Activated T-helper 1 cell treated with anti-CD3 and anti-CD28 coated beads, Interleukin-12 subunit alpha, Interleukin-12 subunit beta, Interleukin-2, Interleukin-4 antibody, amounts not matched to agents 30 ng/mL and 10 ng/mL and 1 ng/mL, durations not matched to agents 14 hours and 24 hours and 36 hours (primary cell): ENCODE results near the gene KCNJ18. TPM values are rescaled to one million over a fixed set of nuclear protein-coding genes. Genes with fewer than 3 reads are reported as not detected.
"Not testable (repeated sequence)": the region's sequence is repeated elsewhere in the genome, so short reads cannot be mapped to it uniquely, and the experiment has no call there.

ENCODE experiments used
- DNase-seq: peaks from one replicate; pipeline ENCODE4 v3.0.0; 2021; ENCODE audit warnings: low spot score
- H3K27ac Mint-ChIP-seq: one replicate; pipeline ENCODE4 v1.8.0; 2021; ENCODE audit warnings: mild to moderate bottlenecking, mixed read lengths
- H3K27me3 Mint-ChIP-seq: one replicate; pipeline ENCODE4 v1.8.0; 2022; ENCODE audit warnings: mild to moderate bottlenecking, moderate library complexity, mixed read lengths; ENCODE audit not compliant: insufficient read depth
- H3K36me3 Mint-ChIP-seq: one replicate; pipeline ENCODE4 v1.8.0; 2021; ENCODE audit warnings: low read depth, mixed read lengths
- H3K4me1 Mint-ChIP-seq: one replicate; pipeline ENCODE4 v1.8.0; 2021; ENCODE audit warnings: low read depth, mixed read lengths
- H3K4me3 Mint-ChIP-seq: one replicate; pipeline ENCODE4 v1.8.0; 2021; ENCODE audit warnings: mild to moderate bottlenecking, moderate library complexity, mixed read lengths
- H3K9me3 Mint-ChIP-seq: one replicate; pipeline ENCODE4 v1.8.0; 2021; ENCODE audit warnings: mixed read lengths
- intact Hi-C: fragments of 100-400 bp; cut with micrococcal nuclease; formaldehyde crosslinking; loops from one replicate; pipeline ENCODE4 v1.15.1; 2024
- total RNA-seq: library from RNA; stranded (reverse); gene quantifications from 2 replicates; pipeline ENCODE4 v1.2.3, GENCODE V29; 2022

Gene KCNJ18
- total RNA-seq, 1 donor from 2014 or later, result not detected

DNA sequence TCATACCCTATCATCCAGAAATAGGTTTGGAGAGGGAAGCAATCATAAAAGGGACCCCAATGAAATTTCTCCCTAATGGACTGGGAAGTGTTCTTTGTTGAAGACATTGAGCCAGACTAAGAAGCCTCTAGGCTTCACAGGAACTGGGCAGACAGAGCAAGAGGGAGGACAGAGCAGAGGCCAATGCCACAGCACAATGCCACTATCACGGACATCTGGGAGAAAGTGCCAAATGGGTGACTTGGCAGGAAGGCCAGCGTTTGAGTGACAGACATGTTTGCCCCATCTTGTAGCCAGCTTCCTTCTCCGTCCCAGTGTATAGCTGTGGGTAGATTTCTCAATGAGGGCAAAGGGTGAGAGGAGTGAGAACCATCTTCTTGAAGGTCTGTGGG is 16.6 kb upstream of the KCNJ18 start:
- H3K4me3 Mint-ChIP-seq, intact Hi-C loops, H3K27ac Mint-ChIP-seq, DNase-seq, H3K27me3 Mint-ChIP-seq, H3K4me1 Mint-ChIP-seq, H3K36me3 Mint-ChIP-seq: not testable (repeated sequence)
- peaks cover 17% of the 10 kb centered on the region for H3K9me3 Mint-ChIP-seq

DNA sequence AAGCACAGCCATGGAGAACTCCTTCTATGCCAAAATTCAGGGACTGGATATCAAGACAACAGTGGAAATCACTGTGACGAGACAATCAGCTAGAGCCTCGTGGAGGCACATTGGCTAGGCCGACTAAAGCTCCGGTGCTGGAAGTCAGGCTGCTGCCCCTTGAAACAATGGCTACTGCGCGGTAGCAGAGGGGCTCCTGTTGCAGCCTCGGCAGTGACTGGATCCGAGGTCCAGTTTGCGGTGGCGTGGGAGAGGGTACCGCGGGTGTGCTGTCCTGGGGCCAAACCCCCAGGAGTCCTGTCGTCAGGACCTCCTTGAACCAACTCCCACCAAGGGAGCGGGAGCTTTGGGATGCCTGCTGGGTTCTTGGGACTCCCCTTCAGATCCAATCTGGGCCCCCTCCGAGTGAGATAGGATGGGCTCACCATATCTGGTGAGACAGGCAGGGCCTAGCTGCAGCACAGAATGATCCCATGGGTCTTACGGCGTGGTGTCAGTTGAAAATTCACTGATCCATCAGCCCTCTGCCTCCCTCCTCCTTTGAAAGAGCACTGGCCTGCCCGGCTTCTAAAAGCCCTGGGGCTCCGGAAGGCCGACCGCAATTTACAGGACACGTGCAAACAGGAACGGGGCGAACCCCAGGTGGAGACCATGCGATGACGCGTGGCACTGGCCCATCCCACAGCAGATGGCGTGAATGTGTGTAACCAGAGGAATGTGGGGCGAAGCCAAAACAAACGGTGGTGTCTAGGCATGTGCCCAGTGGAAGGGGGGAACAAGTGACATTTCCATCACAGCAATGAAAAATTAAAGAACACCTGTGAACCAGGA is 15.8 kb upstream of the KCNJ18 start:
- Mint-ChIP-seq H3K9me3 (peaks cover 17% of the 10 kb centered on the region), H3K36me3 (no peaks in the 10 kb centered on the region), H3K4me3 (no peak overlapping the region), H3K27me3 (no peaks in the 10 kb centered on the region), H3K27ac (no peak overlapping the region), H3K4me1 (no peaks in the 10 kb centered on the region)
- intact Hi-C loops, result no loop called here
- no peak for DNase-seq

DNA sequence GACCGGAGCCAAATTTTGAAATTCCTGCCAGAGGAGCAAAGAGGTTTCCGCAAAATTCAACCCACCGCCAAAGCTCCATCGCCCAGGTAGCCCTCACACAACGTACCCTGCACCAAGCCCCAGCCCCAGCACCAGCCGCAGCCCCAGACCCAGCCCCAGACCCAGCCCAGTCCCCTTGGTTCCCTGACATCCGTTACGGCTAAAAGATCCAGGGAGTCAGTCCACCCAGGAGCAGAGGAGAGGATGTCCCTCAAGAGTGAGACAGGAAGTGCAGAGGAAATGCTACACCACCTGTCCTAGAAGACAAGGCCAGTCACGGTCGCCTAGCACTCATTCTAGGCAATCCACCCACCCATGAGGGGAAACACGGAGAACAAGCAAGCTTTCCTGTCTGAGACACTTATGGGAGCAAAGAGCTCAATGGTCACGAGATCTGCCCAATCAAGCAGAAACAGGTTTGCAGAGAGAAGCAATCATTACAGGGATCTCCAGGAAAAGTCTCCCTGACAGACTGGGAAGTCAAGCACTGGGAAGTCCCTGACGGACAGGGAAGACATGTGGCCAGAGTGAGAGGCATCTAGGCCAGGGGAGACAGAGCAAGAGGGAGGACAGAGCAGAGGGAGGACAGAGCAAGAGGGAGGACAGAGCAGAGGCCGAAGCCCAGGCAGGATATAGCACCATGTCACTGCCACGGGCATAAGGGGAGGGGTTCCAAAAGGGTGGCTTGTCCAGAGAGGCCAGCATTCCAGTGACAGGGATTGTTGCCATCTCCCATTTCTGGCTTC is 15.0 kb upstream of the KCNJ18 start:
- Mint-ChIP-seq H3K36me3 (no peaks in the 10 kb centered on the region), H3K27ac (no peak overlapping the region), H3K4me1 (no peaks in the 10 kb centered on the region), H3K27me3 (no peaks in the 10 kb centered on the region), H3K9me3 (peaks cover 17% of the 10 kb centered on the region), H3K4me3 (no peak overlapping the region)
- DNase-seq, result no peak
- intact Hi-C loops, result no loop called here

DNA sequence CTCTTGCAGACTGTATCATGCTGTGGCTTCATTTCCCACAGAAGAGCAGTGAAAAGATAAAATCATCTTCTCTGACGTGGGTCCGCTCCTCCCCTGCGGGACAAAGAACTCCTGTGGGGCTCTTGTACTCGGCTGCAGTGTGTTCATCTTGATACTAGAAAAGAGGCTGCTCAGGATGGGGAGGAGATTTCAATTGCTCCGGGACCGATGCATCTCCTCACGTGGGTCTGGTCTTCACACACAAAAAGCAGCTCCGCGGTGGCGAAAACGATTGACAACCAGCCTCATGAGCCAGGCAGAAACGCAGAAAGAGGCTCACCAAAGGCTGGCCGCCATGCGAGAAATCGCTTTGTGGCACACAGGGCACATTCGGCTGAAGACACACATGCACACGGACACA is 14.4 kb upstream of the KCNJ18 start:
- no peaks in the 10 kb centered on the region for H3K36me3 Mint-ChIP-seq
- DNase-seq, result no peak
- no peaks in the 10 kb centered on the region for H3K4me1 Mint-ChIP-seq
- H3K27ac Mint-ChIP-seq, result no peak overlapping the region
- H3K4me3 Mint-ChIP-seq, result no peak overlapping the region
- intact Hi-C loops, result no loop called here
- H3K9me3 Mint-ChIP-seq, result peaks cover 17% of the 10 kb centered on the region
- H3K27me3 Mint-ChIP-seq, result no peaks in the 10 kb centered on the region

DNA sequence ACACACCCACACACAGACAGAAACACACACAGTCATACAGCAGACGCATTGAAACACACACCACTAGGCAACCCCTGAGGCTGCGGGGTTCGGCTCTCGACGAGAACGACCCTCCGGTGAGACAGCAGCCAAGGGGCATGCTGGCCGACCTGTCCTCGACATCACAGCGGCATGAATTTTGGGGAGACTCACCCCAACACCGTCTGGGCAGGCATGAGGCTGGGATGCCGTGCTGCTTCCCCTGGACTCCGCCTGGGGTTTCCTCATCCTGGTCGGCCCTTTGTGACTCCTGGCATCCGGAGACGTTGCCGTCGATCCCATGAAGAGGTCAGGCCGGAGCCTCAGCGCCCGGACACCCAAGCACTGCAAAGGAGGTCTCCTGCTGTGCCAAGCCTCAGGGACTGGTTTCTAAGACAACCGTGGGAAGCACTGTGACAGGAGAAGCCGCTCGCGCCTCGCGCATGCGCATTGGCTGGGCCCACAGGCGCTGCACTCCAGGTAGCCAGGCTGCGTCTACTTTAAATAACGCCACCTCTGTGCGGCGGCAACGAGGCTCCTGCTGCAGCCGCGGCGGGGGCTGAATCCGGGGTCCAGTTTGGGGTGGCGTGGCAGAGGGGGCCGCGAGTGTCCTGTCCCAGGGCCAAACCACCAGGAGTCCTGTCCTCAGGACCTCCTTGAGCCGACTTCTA is 13.8 kb upstream of the KCNJ18 start:
- H3K27ac Mint-ChIP-seq, result no peak overlapping the region
- H3K27me3 Mint-ChIP-seq, result no peaks in the 10 kb centered on the region
- no peak overlapping the region for H3K4me3 Mint-ChIP-seq
- peaks cover 13% of the 10 kb centered on the region for H3K9me3 Mint-ChIP-seq
- no peaks in the 10 kb centered on the region for H3K4me1 Mint-ChIP-seq
- intact Hi-C loops, result no loop called here
- DNase-seq, result no peak
- no peaks in the 10 kb centered on the region for H3K36me3 Mint-ChIP-seq

DNA sequence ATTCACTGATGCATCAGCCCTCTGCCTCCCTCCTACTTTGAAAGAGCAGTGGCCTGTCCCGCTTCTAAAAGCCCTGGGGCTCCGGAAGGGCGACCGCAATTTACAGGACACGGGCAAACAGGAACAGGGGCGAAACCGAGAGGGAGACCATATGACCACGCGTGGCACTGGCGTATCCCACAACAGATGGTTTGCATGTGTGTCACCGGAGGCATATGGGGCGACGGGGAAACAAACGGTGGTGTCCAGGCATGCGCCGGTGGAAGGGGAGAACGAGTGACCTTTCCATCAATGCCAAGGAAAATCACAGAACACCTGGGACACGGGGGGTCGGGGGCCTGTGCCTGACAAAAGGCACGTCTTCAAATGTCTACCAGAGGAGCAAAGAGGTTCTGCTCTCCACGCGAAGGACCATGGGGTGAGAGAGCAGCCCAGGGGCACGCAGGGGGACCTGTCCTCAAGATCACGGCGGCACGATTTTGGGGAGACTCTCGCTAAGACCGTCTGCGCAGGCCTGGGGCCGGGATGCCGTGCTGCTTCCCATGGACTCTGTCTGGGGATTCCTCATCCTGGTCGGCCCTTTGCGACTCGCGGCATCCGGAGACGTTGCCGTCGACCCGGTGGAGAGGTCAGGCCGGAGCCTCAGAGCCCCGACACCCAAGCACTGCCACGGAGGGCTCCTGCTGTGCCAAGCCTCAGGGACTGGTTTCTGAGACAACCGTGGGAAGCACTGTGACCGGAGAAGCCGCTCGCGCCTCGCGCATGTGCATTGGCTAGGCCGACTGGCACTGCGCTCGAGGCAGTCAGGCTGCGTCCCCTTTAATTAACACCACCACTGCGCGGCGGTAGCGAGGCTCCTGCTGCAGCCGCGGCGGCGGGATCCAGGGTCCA is 12.8 kb upstream of the KCNJ18 start:
- H3K27ac Mint-ChIP-seq, result no peak overlapping the region
- intact Hi-C loops, result no loop called here
- no peak overlapping the region for H3K4me3 Mint-ChIP-seq
- H3K9me3 Mint-ChIP-seq, result peaks cover 13% of the 10 kb centered on the region
- no peak for DNase-seq
- H3K4me1 Mint-ChIP-seq, result no peaks in the 10 kb centered on the region
- no peaks in the 10 kb centered on the region for H3K36me3 Mint-ChIP-seq
- no peaks in the 10 kb centered on the region for H3K27me3 Mint-ChIP-seq

DNA sequence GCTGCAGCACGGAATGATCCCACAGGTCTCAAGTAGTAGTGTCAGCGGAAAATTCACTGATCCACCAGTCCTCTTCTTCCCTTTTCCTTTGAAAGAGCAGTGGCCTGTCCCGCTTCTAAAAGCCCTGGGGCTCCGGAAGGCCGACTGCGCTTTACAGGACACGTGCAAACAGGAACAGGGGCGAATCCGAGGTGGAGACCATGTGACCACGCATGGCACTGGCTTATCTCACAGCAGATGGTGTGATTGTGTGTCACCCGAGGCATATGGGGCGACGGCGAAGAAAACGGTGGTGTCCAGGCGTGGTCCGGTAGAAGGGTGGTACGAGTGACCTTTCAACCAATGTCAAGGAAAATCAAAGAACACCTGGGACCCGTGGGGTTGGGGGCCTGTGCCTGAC is 12.0 kb upstream of the KCNJ18 start:
- Mint-ChIP-seq H3K27ac (no peak overlapping the region), H3K36me3 (no peaks in the 10 kb centered on the region), H3K27me3 (no peaks in the 10 kb centered on the region), H3K9me3 (peaks cover 13% of the 10 kb centered on the region), H3K4me1 (no peaks in the 10 kb centered on the region), H3K4me3 (no peak overlapping the region)
- DNase-seq, result no peak
- intact Hi-C loops, result no loop called here

DNA sequence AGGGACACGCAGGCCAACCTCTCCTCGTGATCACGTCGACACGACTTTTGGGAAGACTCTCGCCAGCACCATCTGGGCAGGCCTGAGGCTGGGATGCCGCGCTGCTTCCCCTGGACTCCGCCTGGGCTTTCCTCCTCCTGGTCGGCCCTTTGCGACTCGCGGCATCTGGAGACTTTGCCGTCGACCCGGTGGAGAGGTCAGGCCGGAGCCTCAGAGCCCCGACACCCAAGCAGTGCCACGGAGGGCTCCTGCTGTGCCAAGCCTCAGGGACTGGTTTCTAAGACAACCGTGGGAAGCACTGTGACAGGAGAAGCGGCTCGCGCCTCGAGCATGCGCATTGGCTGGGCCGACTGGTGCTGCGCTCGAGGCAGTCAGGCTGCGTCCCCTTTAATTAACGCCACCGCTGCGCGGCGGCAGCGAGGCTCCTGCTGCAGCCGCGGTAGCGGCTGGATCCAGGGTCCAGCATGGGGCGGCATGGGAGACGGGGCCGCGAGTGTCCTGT is 11.4 kb upstream of the KCNJ18 start:
- H3K4me1 Mint-ChIP-seq, DNase-seq, H3K36me3 Mint-ChIP-seq, H3K4me3 Mint-ChIP-seq, intact Hi-C loops, H3K27ac Mint-ChIP-seq, H3K27me3 Mint-ChIP-seq: not testable (repeated sequence)
- H3K9me3 Mint-ChIP-seq, result peaks cover 13% of the 10 kb centered on the region

DNA sequence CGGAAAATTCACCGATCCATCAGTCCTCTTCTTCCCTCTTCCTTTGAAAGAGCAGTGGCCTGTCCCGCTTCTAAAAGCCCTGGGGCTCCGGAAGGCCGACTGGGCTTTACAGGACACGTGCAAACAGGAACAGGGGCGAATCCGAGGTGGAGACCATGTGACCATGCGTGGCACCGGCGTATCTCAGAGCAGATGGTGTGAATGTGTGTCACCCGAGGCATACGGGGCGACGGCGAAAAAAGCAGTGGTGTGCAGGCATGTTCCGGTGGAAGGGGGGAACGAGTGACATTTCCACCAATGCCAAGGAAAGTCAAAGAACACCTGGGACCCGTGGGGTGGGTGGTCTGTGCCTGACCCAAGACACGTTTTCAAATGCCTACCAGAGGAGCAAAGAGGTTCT is 10.7 kb upstream of the KCNJ18 start:
- H3K27ac Mint-ChIP-seq, DNase-seq, H3K4me1 Mint-ChIP-seq, H3K27me3 Mint-ChIP-seq, intact Hi-C loops, H3K4me3 Mint-ChIP-seq, H3K36me3 Mint-ChIP-seq: not testable (repeated sequence)
- H3K9me3 Mint-ChIP-seq, result peaks cover 15% of the 10 kb centered on the region

DNA sequence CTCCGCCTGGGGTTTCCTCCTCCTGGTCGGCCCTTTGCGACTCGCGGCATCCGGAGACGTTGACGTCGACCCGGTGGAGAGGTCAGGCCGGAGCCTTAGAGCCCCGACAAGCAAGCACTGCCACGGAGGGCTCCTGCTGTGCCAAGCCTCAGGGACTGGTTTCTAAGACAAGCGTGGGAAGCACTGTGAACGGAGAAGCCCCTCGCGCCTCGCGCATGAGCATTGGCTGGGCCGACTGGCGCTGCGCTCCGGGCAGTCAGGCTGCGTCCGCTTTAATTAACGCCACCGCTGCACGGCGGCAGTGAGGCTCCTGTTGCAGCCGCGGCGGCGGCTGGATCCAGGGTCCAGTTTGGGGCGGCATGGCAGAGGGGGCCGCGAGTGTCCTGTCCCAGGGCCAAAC is 10.2 kb upstream of the KCNJ18 start:
- intact Hi-C loops, H3K4me1 Mint-ChIP-seq, H3K27ac Mint-ChIP-seq, H3K4me3 Mint-ChIP-seq, H3K36me3 Mint-ChIP-seq, DNase-seq, H3K27me3 Mint-ChIP-seq: not testable (repeated sequence)
- H3K9me3 Mint-ChIP-seq, result peaks cover 15% of the 10 kb centered on the region

DNA sequence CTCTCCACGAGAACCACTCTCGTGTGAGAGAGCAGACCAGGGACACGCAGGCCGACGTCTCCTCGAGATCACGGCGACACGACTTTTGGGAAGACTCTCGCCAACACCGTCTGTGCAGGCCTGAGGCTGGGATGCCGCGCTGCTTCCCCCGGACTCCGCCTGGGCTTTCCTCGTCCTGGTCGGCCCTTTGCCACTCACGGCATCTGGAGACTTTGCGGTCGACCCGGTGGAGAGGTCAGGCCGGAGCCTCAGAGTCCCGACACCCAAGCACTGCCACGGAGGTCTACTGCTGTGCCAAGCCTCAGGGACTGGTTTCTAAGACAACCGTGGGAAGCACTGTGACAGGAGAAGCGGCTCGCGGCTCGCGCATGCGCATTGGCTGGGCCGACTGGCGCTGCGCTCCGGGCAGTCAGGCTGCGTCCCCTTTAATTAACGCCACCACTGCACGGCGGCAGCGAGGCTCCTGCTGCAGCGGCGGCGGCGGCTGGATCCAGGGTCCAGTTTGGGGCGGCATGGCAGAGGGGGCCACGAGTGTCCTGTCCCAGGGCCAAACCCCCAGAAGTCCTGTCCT is 9.1 kb upstream of the KCNJ18 start:
- H3K36me3 Mint-ChIP-seq, H3K27ac Mint-ChIP-seq, H3K27me3 Mint-ChIP-seq, intact Hi-C loops, H3K4me1 Mint-ChIP-seq, H3K9me3 Mint-ChIP-seq, H3K4me3 Mint-ChIP-seq, DNase-seq: not testable (repeated sequence)

DNA sequence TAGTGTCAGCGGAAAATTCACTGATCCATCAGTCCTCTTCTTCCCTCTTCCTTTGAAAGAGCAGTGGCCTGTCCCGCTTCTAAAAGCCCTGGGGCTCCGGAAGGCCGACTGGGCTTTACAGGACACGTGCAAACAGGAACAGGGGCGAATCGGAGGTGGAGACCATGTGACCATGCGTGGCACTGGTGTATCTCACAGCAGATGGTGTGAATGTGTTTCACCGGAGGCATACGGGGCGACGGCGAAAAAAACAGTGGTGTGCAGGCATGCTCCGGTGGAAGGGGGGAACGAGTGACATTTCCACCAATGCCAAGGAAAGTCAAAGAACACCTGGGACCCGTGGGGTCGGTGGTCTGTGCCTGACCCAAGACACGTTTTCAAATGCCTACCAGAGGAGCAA is 8.4 kb upstream of the KCNJ18 start:
- H3K4me3 Mint-ChIP-seq, DNase-seq, H3K4me1 Mint-ChIP-seq, intact Hi-C loops, H3K27me3 Mint-ChIP-seq, H3K9me3 Mint-ChIP-seq, H3K27ac Mint-ChIP-seq, H3K36me3 Mint-ChIP-seq: not testable (repeated sequence)
